Measurements from ENCODE around the gene ERCC4.

The ERCC4 gene

GRCh38 chr16:13911871-13912270, 8.1 kb upstream of the ERCC4 start:
- H3K27ac ChIP-seq: no peak overlapping the region
- H3K36me3 ChIP-seq: no peaks in the 10 kb centered on the region
- H3K27me3 ChIP-seq (ENCODE audit: insufficient read depth, low read depth, severe bottlenecking): no peaks in the 10 kb centered on the region
- H3K4me3 ChIP-seq (ENCODE audit: low read depth, low read length): no peak overlapping the region
- no peak for DNase-seq
- peaks cover 3% of the 10 kb centered on the region for H3K9me3 ChIP-seq (ENCODE audit: severe bottlenecking)
- TF ChIP-seq CTCF (IDR thresholded peaks at IDR 0.05; ENCODE audit: low read depth, low read length): no peak

- H3K4me3 ChIP-seq (ENCODE audit: low read depth, low read length): no peak overlapping the region
- no peaks in the 10 kb centered on the region for H3K36me3 ChIP-seq
- no peak for TF ChIP-seq CTCF (IDR thresholded peaks at IDR 0.05; ENCODE audit: low read depth, low read length)
- peaks cover 3% of the 10 kb centered on the region for H3K9me3 ChIP-seq (ENCODE audit: severe bottlenecking)
- no peak for DNase-seq
- H3K27ac ChIP-seq: no peak overlapping the region
- no peaks in the 10 kb centered on the region for H3K27me3 ChIP-seq (ENCODE audit: insufficient read depth, low read depth, severe bottlenecking)
These were observed 7.1 kb upstream of the ERCC4 start for GRCh38 chr16:13912891-13913290.

GRCh38 chr16:13913374-13914292, 6.3 kb upstream of the ERCC4 start:
- peaks cover 3% of the 10 kb centered on the region for H3K9me3 ChIP-seq (ENCODE audit: severe bottlenecking)
- no peak overlapping the region for H3K27ac ChIP-seq
- H3K27me3 ChIP-seq (ENCODE audit: insufficient read depth, low read depth, severe bottlenecking): no peaks in the 10 kb centered on the region
- TF ChIP-seq CTCF (IDR thresholded peaks at IDR 0.05; ENCODE audit: low read depth, low read length): no peak
- H3K4me3 ChIP-seq (ENCODE audit: low read depth, low read length): no peak overlapping the region
- DNase-seq: no peak
- no peaks in the 10 kb centered on the region for H3K36me3 ChIP-seq

GRCh38 chr16:13915033-13915635, 4.8 kb upstream of the ERCC4 start:
- Histone ChIP-seq H3K36me3 (no peaks in the 10 kb centered on the region), H3K4me3 (ENCODE audit: low read depth, low read length) (no peak overlapping the region), H3K9me3 (ENCODE audit: severe bottlenecking) (peaks cover 3% of the 10 kb centered on the region), H3K27me3 (ENCODE audit: insufficient read depth, low read depth, severe bottlenecking) (no peaks in the 10 kb centered on the region), H3K27ac (no peak overlapping the region)
- no peak for DNase-seq
- TF ChIP-seq CTCF (IDR thresholded peaks at IDR 0.05; ENCODE audit: low read depth, low read length): no peak

- peak overlapping the region; percentile 35 for H3K27ac ChIP-seq
- H3K36me3 ChIP-seq: peaks cover 15% of the 10 kb centered on the region
- 0 out of 2 replicates have a peak, but pooled peaks have one; percentile 10 for TF ChIP-seq CTCF (IDR thresholded peaks at IDR 0.05; ENCODE audit: low read depth, low read length)
- H3K27me3 ChIP-seq (ENCODE audit: insufficient read depth, low read depth, severe bottlenecking): no peaks in the 10 kb centered on the region
- H3K4me3 ChIP-seq (ENCODE audit: low read depth, low read length): peak overlapping the region; percentile 57
- DNase-seq: peak; percentile 14
- no peaks in the 10 kb centered on the region for H3K9me3 ChIP-seq (ENCODE audit: severe bottlenecking)
These were observed 648 bp upstream of the ERCC4 start for GRCh38 chr16:13919330-13919682.
